ENCODE results near the gene FBXO44. TPM values are rescaled to one million over a fixed set of nuclear protein-coding genes. Genes with fewer than 3 reads are reported as not detected.
A peak's percentile ranks its signal among the peaks of the same experiment; 100 is the strongest.
"Not testable (repeated sequence)": the region's sequence is repeated elsewhere in the genome, so short reads cannot be mapped to it uniquely, and the experiment has no call there.

FBXO44 gene
- total RNA-seq = 22.0 and 24.2 TPM in 2 replicates

DNA sequence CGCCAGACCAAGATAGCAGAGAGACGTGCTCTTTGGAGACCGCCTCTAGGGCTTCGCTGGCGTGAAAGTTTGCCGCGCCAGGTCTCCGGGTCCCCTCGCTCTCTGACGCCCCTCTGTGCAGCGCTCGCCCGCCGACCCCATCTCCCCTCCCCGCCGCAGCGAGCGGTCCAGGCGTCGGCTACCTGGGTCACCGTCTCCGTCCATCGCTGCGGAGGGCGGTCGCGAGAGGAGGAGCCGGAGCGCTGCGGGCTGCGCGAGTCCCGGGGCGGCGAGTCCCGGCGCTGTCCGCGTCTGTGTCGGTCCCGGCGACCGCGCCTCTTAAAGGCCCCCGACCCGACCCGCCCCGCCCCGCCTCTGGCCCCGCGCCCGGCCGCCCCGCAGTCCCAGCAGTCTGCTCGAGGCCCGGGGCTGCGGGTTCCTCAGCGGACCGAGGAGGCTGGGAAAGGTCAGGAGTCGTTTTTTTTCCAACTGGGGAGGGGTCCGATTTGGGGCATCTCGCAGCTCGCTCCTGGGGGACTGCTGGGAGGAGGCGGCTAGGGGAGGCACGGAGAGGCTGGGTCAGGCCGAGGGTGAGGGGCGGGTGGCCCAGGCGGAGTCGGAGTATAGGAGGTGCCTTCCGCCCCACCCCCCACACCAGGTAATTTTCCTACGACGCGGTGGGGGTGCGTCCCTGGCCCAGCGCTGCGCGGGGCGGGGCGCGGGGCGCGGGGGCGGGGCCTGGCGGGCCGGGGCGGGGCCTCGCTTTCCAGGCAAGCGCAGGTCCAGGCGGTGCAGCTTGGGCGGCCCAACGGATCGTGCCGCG is at the start of gene FBXO44, which contains the start of gene FBXO2:
Gene FBXO44 (plus strand): TSS at position 741 of the 802 bp plus-strand sequence. CDS start 959 bp downstream, outside the sequence.
Gene FBXO2 (minus strand): TSS at position 293 of the 802 bp plus-strand sequence. CDS start 89 bp downstream, at position 204.
- Mint-ChIP-seq H3K4me1 (ENCODE audit: low read depth) (peaks cover 23% of the 10 kb centered on the region), H3K27ac (no peak within 1 kb of the TSS)

GRCh38 chr1:11606775-11607174 is 47.9 kb upstream of the FBXO44 start:
- no peak for DNase-seq (ENCODE audit: low spot score)
- no peaks in the 10 kb centered on the region for H3K4me1 Mint-ChIP-seq (ENCODE audit: low read depth)
- intact Hi-C loops (cut with micrococcal nuclease) = no loop called here
- no peak overlapping the region for H3K27ac Mint-ChIP-seq
- H3K36me3 Mint-ChIP-seq (ENCODE audit: low read depth) = no peaks in the 10 kb centered on the region
- H3K27me3 Mint-ChIP-seq (ENCODE audit: insufficient read depth) = peaks cover 4% of the 10 kb centered on the region
- H3K9me3 Mint-ChIP-seq = no peaks in the 10 kb centered on the region
- H3K4me3 Mint-ChIP-seq = no peak overlapping the region

More for the DNA sequence above, at the start of gene FBXO44, which contains the start of gene FBXO2:
- Mint-ChIP-seq H3K27me3 (ENCODE audit: insufficient read depth) (peaks cover 17% of the 10 kb centered on the region), H3K36me3 (ENCODE audit: low read depth) (peaks cover 8% of the 10 kb centered on the region), H3K4me3 (peak within 1 kb of the TSS; percentile 77), H3K9me3 (no peaks in the 10 kb centered on the region)
- intact Hi-C loops (cut with micrococcal nuclease) = loop anchor here (1.0 to 5.0 kb wide), 5 partner anchors 10 to 253 kb away; partner anchors contain the start of genes AGTRAP, CLCN6, FBXO6 and MAD2L2
- peak; percentile 41 for DNase-seq (ENCODE audit: low spot score)

- H3K27ac Mint-ChIP-seq; H3K27me3 Mint-ChIP-seq (ENCODE audit: insufficient read depth); H3K4me3 Mint-ChIP-seq; H3K9me3 Mint-ChIP-seq; intact Hi-C loops (cut with micrococcal nuclease); H3K4me1 Mint-ChIP-seq (ENCODE audit: low read depth); H3K36me3 Mint-ChIP-seq (ENCODE audit: low read depth); DNase-seq (ENCODE audit: low spot score): not testable (repeated sequence)
Observed at GRCh38 chr1:11608596-11609130, 46.0 kb upstream of the FBXO44 start.

GRCh38 chr1:11609378-11609777 is 45.3 kb upstream of the FBXO44 start:
- DNase-seq (ENCODE audit: low spot score); H3K27me3 Mint-ChIP-seq (ENCODE audit: insufficient read depth); H3K27ac Mint-ChIP-seq; H3K4me3 Mint-ChIP-seq; H3K9me3 Mint-ChIP-seq; H3K36me3 Mint-ChIP-seq (ENCODE audit: low read depth); H3K4me1 Mint-ChIP-seq (ENCODE audit: low read depth); intact Hi-C loops (cut with micrococcal nuclease): not testable (repeated sequence)

- intact Hi-C loops (cut with micrococcal nuclease) = no loop called here
- DNase-seq (ENCODE audit: low spot score) = no peak
- H3K27me3 Mint-ChIP-seq (ENCODE audit: insufficient read depth) = peaks cover 4% of the 10 kb centered on the region
- no peaks in the 10 kb centered on the region for H3K36me3 Mint-ChIP-seq (ENCODE audit: low read depth)
- H3K9me3 Mint-ChIP-seq = no peaks in the 10 kb centered on the region
- H3K4me3 Mint-ChIP-seq = no peak overlapping the region
- H3K4me1 Mint-ChIP-seq (ENCODE audit: low read depth) = no peaks in the 10 kb centered on the region
- H3K27ac Mint-ChIP-seq = no peak overlapping the region
Observed at GRCh38 chr1:11610629-11611180, 44.0 kb upstream of the FBXO44 start.

DNA sequence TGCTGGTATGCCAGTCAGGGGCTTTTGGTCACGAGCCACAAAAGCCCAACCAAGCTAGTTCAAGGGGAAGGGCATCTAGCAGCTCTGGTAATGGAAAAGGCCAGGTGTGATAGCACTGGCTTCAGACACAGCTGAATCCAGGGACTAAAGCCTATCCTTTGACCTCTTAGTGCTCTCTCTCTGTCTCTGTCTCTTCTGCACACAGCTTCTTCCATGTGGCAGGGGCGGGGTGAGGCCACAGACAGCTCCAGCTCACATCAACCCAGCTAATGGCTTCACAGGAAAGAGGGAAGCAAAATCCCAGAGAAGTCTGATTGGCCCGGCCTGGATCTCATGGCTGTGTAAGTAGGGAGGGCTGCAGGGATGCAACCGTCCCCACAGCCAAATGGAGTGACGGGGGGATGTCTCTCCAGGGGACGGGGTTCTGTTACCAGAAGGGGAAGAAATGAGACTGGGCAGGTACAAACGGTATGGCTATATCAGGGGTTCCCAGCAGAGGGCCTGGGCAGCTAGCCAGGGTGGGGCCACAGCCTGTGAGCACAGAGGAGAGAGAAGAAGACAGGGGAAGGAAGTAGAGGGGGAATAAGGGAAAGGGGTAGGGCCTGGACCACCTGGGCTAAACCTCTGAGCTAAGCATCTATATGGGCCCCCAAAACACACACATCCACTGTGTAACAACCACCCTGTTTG is 42.9 kb upstream of the FBXO44 start:
- Mint-ChIP-seq H3K27ac (no peak overlapping the region), H3K4me3 (no peak overlapping the region), H3K27me3 (ENCODE audit: insufficient read depth) (peaks cover 4% of the 10 kb centered on the region), H3K9me3 (no peaks in the 10 kb centered on the region), H3K4me1 (ENCODE audit: low read depth) (no peaks in the 10 kb centered on the region), H3K36me3 (ENCODE audit: low read depth) (no peaks in the 10 kb centered on the region)
- intact Hi-C loops (cut with micrococcal nuclease) = no loop called here
- DNase-seq (ENCODE audit: low spot score) = no peak

GRCh38 chr1:11613347-11613746 is 41.3 kb upstream of the FBXO44 start:
- no peak for DNase-seq (ENCODE audit: low spot score)
- intact Hi-C loops (cut with micrococcal nuclease) = no loop called here
- H3K36me3 Mint-ChIP-seq (ENCODE audit: low read depth) = no peaks in the 10 kb centered on the region
- no peaks in the 10 kb centered on the region for H3K4me1 Mint-ChIP-seq (ENCODE audit: low read depth)
- no peaks in the 10 kb centered on the region for H3K9me3 Mint-ChIP-seq
- no peak overlapping the region for H3K4me3 Mint-ChIP-seq
- H3K27me3 Mint-ChIP-seq (ENCODE audit: insufficient read depth) = peaks cover 4% of the 10 kb centered on the region
- no peak overlapping the region for H3K27ac Mint-ChIP-seq

DNA sequence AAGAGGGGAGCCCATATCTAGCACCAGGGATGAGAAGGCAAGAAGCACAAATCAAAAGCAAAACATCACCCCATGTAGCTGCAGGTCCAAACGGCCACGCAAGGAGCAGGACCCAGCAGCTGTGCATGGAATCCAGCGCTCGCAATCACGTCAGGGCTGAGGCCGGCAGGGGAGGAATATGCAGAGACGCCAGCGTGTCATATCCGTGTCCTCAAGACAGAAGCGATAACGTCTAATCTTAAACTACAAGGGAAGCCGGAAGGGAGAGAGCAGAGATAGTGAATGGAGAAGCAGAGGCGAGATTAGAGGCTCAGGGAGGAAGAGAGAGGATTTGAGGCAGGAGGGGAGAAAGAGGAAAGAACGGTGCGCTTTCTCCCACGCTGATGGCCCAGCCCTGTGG is 39.6 kb upstream of the FBXO44 start:
- H3K4me1 Mint-ChIP-seq (ENCODE audit: low read depth) = no peaks in the 10 kb centered on the region
- intact Hi-C loops (cut with micrococcal nuclease) = no loop called here
- H3K36me3 Mint-ChIP-seq (ENCODE audit: low read depth) = no peaks in the 10 kb centered on the region
- no peak overlapping the region for H3K27ac Mint-ChIP-seq
- no peaks in the 10 kb centered on the region for H3K9me3 Mint-ChIP-seq
- no peak for DNase-seq (ENCODE audit: low spot score)
- H3K4me3 Mint-ChIP-seq = no peak overlapping the region
- peaks cover 4% of the 10 kb centered on the region for H3K27me3 Mint-ChIP-seq (ENCODE audit: insufficient read depth)

GRCh38 chr1:11616766-11617165 is 37.9 kb upstream of the FBXO44 start:
- Mint-ChIP-seq H3K36me3 (ENCODE audit: low read depth) (no peaks in the 10 kb centered on the region), H3K27ac (no peak overlapping the region), H3K27me3 (ENCODE audit: insufficient read depth) (peaks cover 2% of the 10 kb centered on the region), H3K4me1 (ENCODE audit: low read depth) (no peaks in the 10 kb centered on the region), H3K9me3 (no peaks in the 10 kb centered on the region), H3K4me3 (no peak overlapping the region)
- intact Hi-C loops (cut with micrococcal nuclease) = no loop called here
- no peak for DNase-seq (ENCODE audit: low spot score)

DNA sequence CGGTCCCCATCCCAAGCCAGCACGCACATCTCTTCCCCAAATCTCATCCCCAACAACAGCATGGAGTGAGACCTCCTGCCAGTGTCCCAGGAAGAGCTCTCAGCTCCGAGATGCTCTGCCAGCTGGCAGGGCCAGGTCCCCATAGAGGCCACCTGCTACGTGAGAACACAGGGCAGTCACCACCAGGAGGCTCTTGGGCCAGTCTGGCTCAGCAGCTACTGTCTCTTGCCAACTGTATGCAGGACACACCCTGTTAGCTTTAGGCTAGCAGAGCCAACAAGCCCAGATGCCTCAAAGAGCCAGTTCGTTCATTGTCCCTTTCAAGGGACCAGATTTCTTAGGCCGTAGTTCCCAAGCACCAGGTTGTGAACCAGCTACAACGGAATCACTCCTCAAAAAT is 37.4 kb upstream of the FBXO44 start:
- H3K27ac Mint-ChIP-seq = no peak overlapping the region
- no peak overlapping the region for H3K4me3 Mint-ChIP-seq
- no peaks in the 10 kb centered on the region for H3K4me1 Mint-ChIP-seq (ENCODE audit: low read depth)
- H3K9me3 Mint-ChIP-seq = no peaks in the 10 kb centered on the region
- no peak for DNase-seq (ENCODE audit: low spot score)
- intact Hi-C loops (cut with micrococcal nuclease) = no loop called here
- no peaks in the 10 kb centered on the region for H3K36me3 Mint-ChIP-seq (ENCODE audit: low read depth)
- peaks cover 3% of the 10 kb centered on the region for H3K27me3 Mint-ChIP-seq (ENCODE audit: insufficient read depth)

GRCh38 chr1:11617741-11618140 is 36.9 kb upstream of the FBXO44 start:
- no peaks in the 10 kb centered on the region for H3K36me3 Mint-ChIP-seq (ENCODE audit: low read depth)
- H3K4me3 Mint-ChIP-seq = no peak overlapping the region
- peaks cover 3% of the 10 kb centered on the region for H3K27me3 Mint-ChIP-seq (ENCODE audit: insufficient read depth)
- H3K27ac Mint-ChIP-seq = no peak overlapping the region
- H3K4me1 Mint-ChIP-seq (ENCODE audit: low read depth) = no peaks in the 10 kb centered on the region
- DNase-seq (ENCODE audit: low spot score) = no peak
- intact Hi-C loops (cut with micrococcal nuclease) = no loop called here
- H3K9me3 Mint-ChIP-seq = no peaks in the 10 kb centered on the region

DNA sequence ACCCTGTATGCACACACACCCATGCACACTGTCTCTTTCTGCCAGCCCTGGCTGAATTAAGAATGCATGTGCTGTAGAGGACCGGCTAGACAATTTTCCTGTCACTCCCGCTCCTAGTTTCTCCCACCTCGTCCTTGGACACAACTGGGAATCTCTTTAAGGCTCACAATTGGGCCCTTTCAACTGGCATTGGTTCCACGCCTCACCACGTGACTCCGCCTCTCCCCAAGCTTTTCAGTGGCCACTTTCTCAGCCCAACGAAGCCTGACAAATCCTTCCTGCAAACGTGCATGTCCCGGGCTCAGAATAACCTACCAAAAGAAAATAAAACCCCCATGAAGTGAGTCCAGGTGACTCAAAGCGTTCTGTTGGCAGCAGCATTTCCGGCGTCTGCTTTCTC is 34.3 kb upstream of the FBXO44 start:
- Mint-ChIP-seq H3K27me3 (ENCODE audit: insufficient read depth) (peaks cover 6% of the 10 kb centered on the region), H3K9me3 (no peaks in the 10 kb centered on the region), H3K36me3 (ENCODE audit: low read depth) (no peaks in the 10 kb centered on the region), H3K4me3 (no peak overlapping the region), H3K4me1 (ENCODE audit: low read depth) (no peaks in the 10 kb centered on the region), H3K27ac (no peak overlapping the region)
- intact Hi-C loops (cut with micrococcal nuclease) = no loop called here
- no peak for DNase-seq (ENCODE audit: low spot score)

DNA sequence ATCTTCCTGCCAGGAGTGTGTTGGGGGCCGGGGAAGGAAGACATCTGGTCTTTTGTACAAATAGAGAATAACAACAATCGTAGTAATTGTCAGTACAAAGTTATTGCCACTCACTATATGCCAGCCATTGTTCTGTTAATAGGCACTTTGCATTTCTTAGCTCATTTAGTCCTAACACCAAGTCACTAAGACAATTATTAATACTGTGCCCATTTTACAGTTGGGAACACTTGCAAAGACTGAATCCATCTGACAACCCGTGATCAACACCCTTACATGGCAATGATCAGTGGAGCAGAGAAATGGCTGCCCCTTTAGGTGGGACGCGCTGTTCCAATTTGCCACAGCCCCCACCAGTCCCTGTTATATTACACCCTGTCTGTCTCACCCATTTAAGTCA is 33.8 kb upstream of the FBXO44 start:
- no peaks in the 10 kb centered on the region for H3K4me1 Mint-ChIP-seq (ENCODE audit: low read depth)
- intact Hi-C loops (cut with micrococcal nuclease) = no loop called here
- H3K27me3 Mint-ChIP-seq (ENCODE audit: insufficient read depth) = peaks cover 6% of the 10 kb centered on the region
- no peaks in the 10 kb centered on the region for H3K9me3 Mint-ChIP-seq
- no peaks in the 10 kb centered on the region for H3K36me3 Mint-ChIP-seq (ENCODE audit: low read depth)
- no peak overlapping the region for H3K27ac Mint-ChIP-seq
- DNase-seq (ENCODE audit: low spot score) = no peak
- no peak overlapping the region for H3K4me3 Mint-ChIP-seq

Data from activated T-helper 1 cell treated with anti-CD3 and anti-CD28 coated beads, Interleukin-12 subunit alpha, Interleukin-12 subunit beta, Interleukin-2, Interleukin-4 antibody, amounts not matched to agents 30 ng/mL and 10 ng/mL and 1 ng/mL, durations not matched to agents 14 hours and 24 hours and 36 hours (primary cell).